ENCODE measurements around the gene SVBP. TPM values are rescaled to one million over a fixed set of nuclear protein-coding genes. Genes with fewer than 3 reads are reported as not detected.

SVBP gene
- total and polyA plus RNA-seq, 2 of the 8 experiments (the other 6 are each of a cell fraction or from before 2014, with no cell fraction given), result 29.7 to 30.2 TPM

- TF ChIP-seq CHD7 (IDR thresholded peaks at IDR 0.05; ENCODE audit: insufficient replicate concordance, low read length) (no peak), MAFK (IDR thresholded peaks at IDR 0.05; ENCODE audit: low read depth, low read length) (no peak), CTCF (IDR thresholded peaks at IDR 0.05; ENCODE audit: control extremely low read depth in 1 of 3, insufficient read depth in 1 of 3, low read depth in 1 of 3, low read length in 3 of 3) (no peak), ZNF274 (IDR thresholded peaks at IDR 0.05; ENCODE audit: borderline replicate concordance, extremely low read depth, low read length) (no peak), NRF1 (IDR thresholded peaks at IDR 0.05; ENCODE audit: low read depth, low read length) (no peak), EP300 (IDR thresholded peaks at IDR 0.05; ENCODE audit: borderline replicate concordance in 1 of 2, low read depth in 2 of 2, low read length in 2 of 2) (no peak), BRCA1 (IDR thresholded peaks at IDR 0.05; ENCODE audit: low read depth, low read length) (no peak), SP2 (IDR thresholded peaks at IDR 0.05; ENCODE audit: low read length) (no peak), SUZ12 (IDR thresholded peaks at IDR 0.05; ENCODE audit: low read length) (no peak)
These were observed 43.8 kb downstream of the SVBP start (continued) for GRCh38 chr1:42773420-42773819.

All from H1 (cell line).